ENCODE results near the gene PREX1.
A peak's percentile ranks its signal among the peaks of the same experiment; 100 is the strongest.

PREX1 gene

DNA sequence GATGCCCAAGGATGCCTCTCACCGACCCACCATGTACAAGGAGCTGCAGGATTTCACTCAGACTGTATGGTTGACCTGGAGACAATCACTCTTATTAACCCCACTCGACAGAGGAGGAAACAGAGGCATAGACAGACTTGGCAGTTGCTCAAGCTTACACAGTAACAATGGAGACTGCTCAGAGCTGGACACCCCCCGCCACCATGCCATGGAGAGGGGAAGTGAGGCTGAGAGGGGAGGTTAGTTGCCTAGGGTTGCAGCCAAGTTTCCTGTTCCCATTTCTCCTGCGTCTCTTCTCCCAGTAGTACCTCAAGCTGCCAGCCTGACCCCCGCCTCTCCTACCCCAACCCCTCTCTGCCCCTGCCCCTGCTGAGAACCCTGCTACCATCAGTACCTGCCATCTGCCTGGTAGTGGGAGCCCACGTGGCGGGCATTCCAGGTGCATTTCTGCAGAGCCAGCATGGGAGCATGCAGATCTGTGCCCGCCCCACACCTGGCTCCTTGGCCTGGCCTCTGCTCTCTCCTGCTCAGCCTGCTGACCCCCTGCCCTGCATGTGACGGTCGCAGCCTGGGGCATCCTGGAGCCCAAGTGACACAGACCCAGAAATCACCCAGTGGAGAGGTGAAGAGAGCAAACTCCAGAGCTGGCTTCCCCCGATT lies 157.7 kb downstream of the PREX1 start:
- intact Hi-C loops (cut with DNase I), result no loop called here
- peak in 1 of 42 donors; percentile 44 for DNase-seq

DNA sequence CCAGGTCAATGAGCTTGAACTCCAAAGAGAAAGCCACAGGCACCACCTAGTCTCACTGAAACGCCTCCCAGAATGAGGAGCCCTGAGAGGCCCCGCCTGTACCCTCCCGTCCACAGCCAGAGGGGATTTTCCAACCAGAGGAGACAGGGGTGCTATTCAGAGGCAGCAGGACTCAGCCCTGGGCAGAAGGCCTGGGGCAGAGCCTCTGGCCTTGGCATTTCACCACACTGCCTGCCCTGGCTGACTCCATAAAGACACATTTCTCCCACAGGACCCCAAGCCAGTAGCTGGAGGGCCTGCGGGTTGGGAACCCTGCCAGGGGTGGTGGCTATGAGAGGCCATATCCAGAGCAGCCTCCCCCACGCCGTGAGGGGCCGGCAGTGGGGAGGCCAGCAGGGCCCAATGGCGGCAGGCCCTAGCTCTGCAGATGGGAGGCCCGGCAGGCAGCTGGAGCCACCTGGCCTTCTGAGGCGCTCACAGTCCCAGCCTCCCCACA lies 159.3 kb downstream of the PREX1 start:
- intact Hi-C loops (cut with DNase I), result no loop called here
- DNase-seq, result peak in 41 of 42 donors; percentile 38 to 88 (median 64)

DNA sequence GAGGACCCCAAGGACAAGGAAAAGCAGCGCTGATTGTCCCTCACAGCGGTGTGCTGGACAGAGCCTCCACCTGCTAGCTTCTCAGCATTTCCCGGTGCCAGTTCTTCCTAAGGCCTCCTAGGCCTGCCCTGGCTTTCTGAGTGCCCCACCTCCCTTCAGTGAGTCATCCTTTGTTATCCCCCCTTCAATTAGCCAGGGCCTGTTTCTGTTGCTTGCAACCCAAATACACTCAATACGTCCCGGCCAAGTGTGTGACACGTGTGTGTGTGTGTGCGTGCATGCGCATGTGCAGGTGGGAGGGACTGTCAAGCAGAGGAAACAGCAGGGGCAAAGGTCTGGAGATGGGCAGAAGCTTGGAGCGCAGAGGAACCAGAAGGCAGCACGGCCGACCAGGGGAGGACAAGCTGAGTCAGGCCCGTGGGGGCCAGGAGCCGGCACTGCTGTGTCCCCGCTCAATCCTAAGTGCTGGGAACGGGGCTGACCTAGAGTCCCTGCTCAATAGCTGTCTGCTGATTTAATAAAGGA lies 159.8 kb downstream of the PREX1 start:
- intact Hi-C loops (cut with DNase I), result no loop called here
- DNase-seq, result peak in 2 of 42 donors; percentile 31 to 47

DNA sequence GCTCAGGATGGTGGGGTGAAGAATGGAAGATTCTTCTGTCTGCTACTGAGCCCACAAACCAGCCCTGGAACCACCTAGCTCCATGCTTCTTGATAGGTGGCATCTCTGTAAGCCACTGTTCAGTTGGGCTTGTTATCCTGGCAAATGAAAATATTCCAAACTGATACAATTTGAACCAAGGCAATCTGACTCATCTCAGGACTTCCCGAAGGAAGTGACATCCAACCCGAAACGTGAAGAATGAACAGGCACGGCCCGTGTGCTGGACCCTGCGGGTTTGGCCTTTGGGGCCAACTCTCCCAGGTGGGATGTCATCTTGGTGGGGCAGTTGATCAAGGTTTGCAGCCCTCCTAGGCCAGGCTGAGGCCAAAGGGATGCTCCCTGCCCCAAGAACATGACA lies 160.3 kb downstream of the PREX1 start:
- intact Hi-C loops (cut with DNase I), result no loop called here
- DNase-seq, result no peak

- intact Hi-C loops (cut with DNase I), result no loop called here
- DNase-seq, result no peak
Measured at GRCh38 chr20:48665785-48666184, 162.0 kb downstream of the PREX1 start.

- intact Hi-C loops (cut with DNase I), result no loop called here
- no peak for DNase-seq
Measured at GRCh38 chr20:48662711-48663110, 165.1 kb downstream of the PREX1 start.

- intact Hi-C loops (cut with DNase I), result no loop called here
- no peak for DNase-seq
Measured at GRCh38 chr20:48661575-48662455, 166.0 kb downstream of the PREX1 start.

DNA sequence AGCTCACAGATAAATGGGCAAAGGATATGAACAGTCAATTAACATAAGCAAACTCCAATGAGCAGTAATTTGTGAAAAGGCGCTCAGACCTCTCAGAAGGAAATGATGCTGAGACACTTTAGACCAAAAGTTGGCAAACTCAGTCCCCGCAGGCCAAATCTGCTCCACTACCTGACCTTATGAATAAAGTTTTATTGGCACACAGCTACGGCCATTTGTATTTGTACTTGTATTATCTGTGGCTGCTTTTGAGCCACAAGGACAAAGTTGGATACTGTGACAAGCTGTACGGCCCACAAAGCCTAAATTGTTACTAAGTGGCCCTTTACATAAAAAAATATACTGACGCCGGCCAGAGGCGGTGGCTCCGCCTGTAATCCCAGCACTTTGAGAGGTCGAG lies 167.0 kb downstream of the PREX1 start:
- no peak for DNase-seq
- intact Hi-C loops (cut with DNase I), result no loop called here

- DNase-seq, result peak in 4 of 42 donors; percentile 22 to 39 (median 32)
- intact Hi-C loops (cut with DNase I), result loop anchor here (5.0 kb wide), 3 partner anchors 67 to 147 kb away; no protein-coding TSS in a partner anchor
Measured at GRCh38 chr20:48659858-48660257, 167.9 kb downstream of the PREX1 start.

- DNase-seq, result no peak
- intact Hi-C loops (cut with DNase I), result loop anchor here (5.0 kb wide), 3 partner anchors 69 to 149 kb away; no protein-coding TSS in a partner anchor
Measured at GRCh38 chr20:48658505-48658904, 169.3 kb downstream of the PREX1 start.

DNA sequence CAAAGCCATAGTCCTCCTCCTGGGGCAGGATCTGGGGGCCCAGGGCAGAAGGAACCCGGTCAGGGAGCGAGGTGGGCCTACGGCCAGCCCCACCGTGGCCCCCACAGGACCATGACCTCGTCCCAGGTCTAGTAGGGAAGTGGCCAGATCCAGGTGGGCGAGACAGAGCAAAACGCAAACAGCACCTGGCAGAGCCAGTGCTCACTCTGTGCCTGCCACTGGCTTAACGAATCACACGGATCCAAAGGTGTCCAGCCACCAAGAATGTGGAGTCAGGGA lies 169.7 kb downstream of the PREX1 start:
- intact Hi-C loops (cut with DNase I), result loop anchor here (5.0 kb wide), 3 partner anchors 69 to 149 kb away; no protein-coding TSS in a partner anchor
- DNase-seq, result no peak

GRCh38 chr20:48657426-48658197 lies 170.2 kb downstream of the PREX1 start:
- intact Hi-C loops (cut with DNase I), result loop anchor here (2.0 to 5.0 kb wide), 5 partner anchors 70 to 247 kb away; no protein-coding TSS in a partner anchor
- peak; percentile 57 to 94 (median 86) for DNase-seq

DNA sequence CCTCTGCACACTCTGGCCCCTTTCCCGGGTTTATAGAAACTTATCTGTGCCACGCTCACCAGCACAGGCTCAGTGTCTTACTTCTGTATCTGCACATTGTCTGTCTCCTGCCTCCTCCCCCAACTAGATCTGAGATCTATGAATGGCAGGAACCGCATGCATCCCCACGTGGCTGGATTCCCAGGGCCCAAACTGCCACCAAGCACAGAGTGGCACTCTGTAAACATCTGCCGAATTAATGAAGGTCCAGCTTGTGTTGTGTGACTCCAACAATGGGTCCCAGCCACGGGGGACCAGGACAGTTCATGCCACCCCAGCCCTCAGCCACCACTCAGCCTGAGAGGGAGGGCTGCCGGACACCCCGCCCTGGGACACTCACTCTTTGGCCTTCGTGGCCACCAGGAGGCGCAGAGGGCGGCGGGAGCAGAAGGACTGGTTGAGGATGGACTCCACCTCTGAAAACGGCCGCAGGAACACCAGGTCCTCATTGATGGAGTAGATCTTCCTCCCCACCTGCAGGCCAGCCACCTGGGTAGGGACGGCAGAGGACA lies 171.1 kb downstream of the PREX1 start:
- peak; percentile 83 to 99 (median 95) for DNase-seq
- intact Hi-C loops (cut with DNase I), result loop anchor here (2.0 to 5.0 kb wide), 5 partner anchors 71 to 248 kb away; no protein-coding TSS in a partner anchor

DNA sequence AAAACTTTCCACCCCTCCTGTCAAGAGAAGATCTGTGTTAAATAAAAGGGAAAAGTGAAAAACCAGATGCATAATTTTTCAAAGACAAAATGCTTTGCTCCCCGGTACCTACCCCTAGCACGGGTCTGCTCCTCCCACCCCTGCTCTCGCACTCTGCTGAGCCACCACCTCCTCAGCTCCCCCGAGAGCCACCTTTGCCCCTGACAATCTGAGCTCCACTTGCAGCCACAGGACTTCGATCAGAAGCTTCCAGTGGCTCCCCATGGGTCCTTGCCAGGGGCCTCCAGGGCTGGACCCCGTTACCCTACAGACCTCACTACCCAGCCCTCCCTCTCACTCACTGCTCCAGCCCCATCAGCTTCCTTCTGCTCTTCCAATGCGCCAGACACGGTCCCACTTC lies 171.7 kb downstream of the PREX1 start:
- peak in 5 of 42 donors; percentile 8 to 53 (median 19) for DNase-seq
- intact Hi-C loops (cut with DNase I), result loop anchor here (2.0 to 5.0 kb wide), 5 partner anchors 71 to 249 kb away; no protein-coding TSS in a partner anchor

DNA sequence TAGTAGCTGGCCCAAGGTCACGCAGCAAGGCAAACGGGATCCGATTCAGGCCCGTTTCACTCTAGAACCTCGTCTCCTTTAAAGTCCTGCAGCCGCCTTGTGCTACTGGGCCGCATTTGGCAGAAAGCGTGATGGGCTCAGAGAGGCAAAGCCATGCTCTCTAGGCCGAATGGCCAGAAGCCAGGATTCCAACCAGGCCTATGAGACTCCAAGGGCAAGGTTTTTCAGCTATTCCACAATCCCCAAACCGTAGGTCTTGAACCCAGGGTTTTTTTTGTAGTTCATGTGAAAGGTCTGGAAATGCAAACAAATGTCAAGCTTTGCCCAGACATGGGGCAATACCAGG lies 174.1 kb downstream of the PREX1 start:
- intact Hi-C loops (cut with DNase I), result no loop called here
- peak in 12 of 42 donors; percentile 35 to 76 (median 51) for DNase-seq

DNA sequence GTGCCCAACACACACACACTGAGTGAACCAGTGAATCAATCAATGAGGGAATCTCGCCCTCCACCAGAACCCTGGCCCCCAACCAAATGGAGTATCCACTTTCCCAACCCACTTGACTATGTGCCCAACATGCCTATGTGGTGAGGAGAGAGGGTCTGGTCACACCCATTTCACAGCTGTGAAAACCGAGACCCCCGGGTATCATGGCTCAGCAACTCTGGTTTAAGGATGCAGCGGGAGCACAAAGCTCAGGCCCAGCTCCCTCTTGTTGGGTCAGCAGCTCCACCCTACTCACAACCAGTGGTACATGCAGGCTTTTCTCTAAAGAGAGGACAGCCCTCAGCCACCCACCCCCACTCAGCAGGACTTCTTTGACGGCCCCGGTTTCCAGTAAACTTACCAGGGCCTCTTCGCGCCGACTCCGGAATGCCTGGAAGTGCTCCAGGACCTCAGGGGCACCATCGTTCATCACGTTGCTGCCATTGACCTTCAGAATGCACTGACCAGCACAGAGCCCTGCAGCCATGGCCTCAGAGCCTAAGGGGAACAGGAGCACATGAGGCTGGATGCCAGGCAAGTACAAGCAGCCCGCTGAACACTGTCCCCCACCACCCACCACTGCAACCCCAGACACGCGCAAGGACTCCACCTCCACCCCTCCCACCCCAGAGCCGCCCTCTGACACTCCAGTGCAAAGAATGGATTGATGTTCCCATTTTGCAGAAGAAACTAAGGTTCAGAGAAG lies 174.7 kb downstream of the PREX1 start:
- intact Hi-C loops (cut with DNase I), result no loop called here
- DNase-seq, result peak in 1 of 42 donors; percentile 33

GRCh38 chr20:48651960-48652359 lies 175.8 kb downstream of the PREX1 start:
- intact Hi-C loops (cut with DNase I), result no loop called here
- no peak for DNase-seq

GRCh38 chr20:48651271-48651670 lies 176.5 kb downstream of the PREX1 start:
- intact Hi-C loops (cut with DNase I), result no loop called here
- DNase-seq, result no peak
